Esophagus squamous epithelium (tissue), 4 donors: ENCODE data around the gene SCARB1.

ENCODE experiments used
- CTCF ChIP-seq, 6 experiments: fragments of 450-650 bp in 4 of 6; fragments of 200-600 bp in 2 of 6; sonication (generic) in 2 of 6; IDR thresholded peaks; one replicate each; pipeline ENCODE4 v1.5.1; 2016 to 2019; ENCODE audit warnings: antibody characterized with exemption in 6 of 6, mild to moderate bottlenecking in 4 of 6, moderate library complexity in 4 of 6
- POLR2A ChIP-seq, 4 donors: fragments of 450-650 bp; IDR thresholded peaks; one replicate each; pipeline ENCODE4 v1.6.1; 2017; ENCODE audit warnings: antibody characterized with exemption in 4 of 4, mild to moderate bottlenecking in 4 of 4, moderate library complexity in 3 of 4

- TF ChIP-seq CTCF (IDR thresholded peaks at IDR 0.05) (no peak), POLR2A (IDR thresholded peaks at IDR 0.05) (no peak)
Measured at GRCh38 chr12:124792156-124792555, 71.5 kb downstream of the SCARB1 start.
